GM18498 (cell line): ENCODE measurements around the gene TIMM44.
"Not testable (repeated sequence)": the region's sequence is repeated elsewhere in the genome, so short reads cannot be mapped to it uniquely, and the experiment has no call there.

Source experiments
- ATAC-seq: cut with Tn5 transposase; IDR thresholded peaks from one replicate; pipeline ENCODE4 v1.9.1; 2021; ENCODE audit warnings: mild to moderate bottlenecking, moderate library complexity; ENCODE audit not compliant: unreplicated experiment

Gene TIMM44

GRCh38 chr19:7953060-7953459, 9.6 kb upstream of the TIMM44 start:
- no peak for ATAC-seq

GRCh38 chr19:7947939-7948338, 4.5 kb upstream of the TIMM44 start:
- ATAC-seq: no peak

- peak; percentile 31 for ATAC-seq
Observed at GRCh38 chr19:7944177-7944761, 803 bp upstream of the TIMM44 start.

- ATAC-seq: peak; percentile 21
Observed at GRCh38 chr19:7942981-7943443, 454 bp downstream of the TIMM44 start.

- no peak for ATAC-seq
Observed at GRCh38 chr19:7941895-7942596, 1.4 kb downstream of the TIMM44 start.

- no peak for ATAC-seq
Observed at GRCh38 chr19:7940841-7941240, 2.6 kb downstream of the TIMM44 start.

GRCh38 chr19:7934766-7935165, 8.7 kb downstream of the TIMM44 start:
- no peak for ATAC-seq

GRCh38 chr19:7933828-7934725, 9.4 kb downstream of the TIMM44 start:
- no peak for ATAC-seq

GRCh38 chr19:7933411-7933810, 10.1 kb downstream of the TIMM44 start:
- no peak for ATAC-seq

GRCh38 chr19:7932930-7933300, 10.6 kb downstream of the TIMM44 start:
- ATAC-seq: no peak

- no peak for ATAC-seq
Observed at GRCh38 chr19:7932276-7932929, 11.1 kb downstream of the TIMM44 start.

- ATAC-seq: no peak
Observed at GRCh38 chr19:7931221-7932061, 12.0 kb downstream of the TIMM44 start.

GRCh38 chr19:7930765-7931164, 12.7 kb downstream of the TIMM44 start:
- ATAC-seq: no peak

- ATAC-seq: not testable (repeated sequence)
Observed at GRCh38 chr19:7930030-7930429, 13.4 kb downstream of the TIMM44 start.

- peak; percentile 36 for ATAC-seq
Observed at GRCh38 chr19:7928741-7929701, 14.4 kb downstream of the TIMM44 start.

- no peak for ATAC-seq
Observed at GRCh38 chr19:7928334-7928706, 15.1 kb downstream of the TIMM44 start.

GRCh38 chr19:7927605-7928333, 15.7 kb downstream of the TIMM44 start:
- ATAC-seq: no peak
